ENCODE results near the gene CEP104.

CEP104 gene

GRCh38 chr1:3799976-3800685, 56.9 kb downstream of the CEP104 start:
- no peak for DNase-seq (ENCODE audit: low read depth in 2 of 2)

GRCh38 chr1:3796215-3797061, 60.6 kb downstream of the CEP104 start, which contains the start of gene LRRC47:
LRRC47 (minus strand) TSS chr1:3796498; CDS start chr1:3796476, 22 bp downstream.
- DNase-seq (ENCODE audit: low read depth in 2 of 2), result peak; percentile 65 to 70

GRCh38 chr1:3795453-3796214, 61.4 kb downstream of the CEP104 start:
- DNase-seq (ENCODE audit: low read depth in 2 of 2), result no peak

- no peak for DNase-seq (ENCODE audit: low read depth in 2 of 2)
Observed at GRCh38 chr1:3790952-3791351, 66.1 kb downstream of the CEP104 start.

GRCh38 chr1:3790500-3790923, 66.5 kb downstream of the CEP104 start:
- no peak for DNase-seq (ENCODE audit: low read depth in 2 of 2)

- no peak for DNase-seq (ENCODE audit: low read depth in 2 of 2)
Observed at GRCh38 chr1:3789421-3790300, 67.3 kb downstream of the CEP104 start.

GRCh38 chr1:3788756-3789420, 68.1 kb downstream of the CEP104 start:
- DNase-seq (ENCODE audit: low read depth in 2 of 2), result no peak

GRCh38 chr1:3787745-3788605, 69.0 kb downstream of the CEP104 start:
- no peak for DNase-seq (ENCODE audit: low read depth in 2 of 2)

GRCh38 chr1:3787349-3787715, 69.7 kb downstream of the CEP104 start:
- no peak for DNase-seq (ENCODE audit: low read depth in 2 of 2)

GRCh38 chr1:3786468-3787348, 70.3 kb downstream of the CEP104 start:
- no peak for DNase-seq (ENCODE audit: low read depth in 2 of 2)

- no peak for DNase-seq (ENCODE audit: low read depth in 2 of 2)
Observed at GRCh38 chr1:3785456-3786157, 71.4 kb downstream of the CEP104 start.

GRCh38 chr1:3785045-3785444, 72.0 kb downstream of the CEP104 start:
- no peak for DNase-seq (ENCODE audit: low read depth in 2 of 2)

- DNase-seq (ENCODE audit: low read depth in 2 of 2), result no peak
Observed at GRCh38 chr1:3783651-3784474, 73.1 kb downstream of the CEP104 start.

GRCh38 chr1:3780901-3781300, 76.1 kb downstream of the CEP104 start:
- no peak for DNase-seq (ENCODE audit: low read depth in 2 of 2)

GRCh38 chr1:3779912-3780416, 77.0 kb downstream of the CEP104 start:
- no peak for DNase-seq (ENCODE audit: low read depth in 2 of 2)

- no peak for DNase-seq (ENCODE audit: low read depth in 2 of 2)
Observed at GRCh38 chr1:3779265-3779911, 77.6 kb downstream of the CEP104 start.

Data from fibroblast of skin of left biceps (primary cell).